Hair follicular keratinocyte (primary cell): Measurements from ENCODE around the gene TNFRSF25. TPM values are rescaled to one million over a fixed set of nuclear protein-coding genes. Genes with fewer than 3 reads are reported as not detected.

ENCODE experiments used
- total RNA-seq: library from RNA; depleted of rRNA; stranded (reverse); fragments of >200 nt; gene quantifications from 2 replicates; pipeline ENCODE4 v1.2.3, GENCODE V29; 2015

TNFRSF25 gene, protein sequence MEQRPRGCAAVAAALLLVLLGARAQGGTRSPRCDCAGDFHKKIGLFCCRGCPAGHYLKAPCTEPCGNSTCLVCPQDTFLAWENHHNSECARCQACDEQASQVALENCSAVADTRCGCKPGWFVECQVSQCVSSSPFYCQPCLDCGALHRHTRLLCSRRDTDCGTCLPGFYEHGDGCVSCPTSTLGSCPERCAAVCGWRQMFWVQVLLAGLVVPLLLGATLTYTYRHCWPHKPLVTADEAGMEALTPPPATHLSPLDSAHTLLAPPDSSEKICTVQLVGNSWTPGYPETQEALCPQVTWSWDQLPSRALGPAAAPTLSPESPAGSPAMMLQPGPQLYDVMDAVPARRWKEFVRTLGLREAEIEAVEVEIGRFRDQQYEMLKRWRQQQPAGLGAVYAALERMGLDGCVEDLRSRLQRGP
- total RNA-seq, result 19.6 and 33.4 TPM in 2 replicates

DNA sequence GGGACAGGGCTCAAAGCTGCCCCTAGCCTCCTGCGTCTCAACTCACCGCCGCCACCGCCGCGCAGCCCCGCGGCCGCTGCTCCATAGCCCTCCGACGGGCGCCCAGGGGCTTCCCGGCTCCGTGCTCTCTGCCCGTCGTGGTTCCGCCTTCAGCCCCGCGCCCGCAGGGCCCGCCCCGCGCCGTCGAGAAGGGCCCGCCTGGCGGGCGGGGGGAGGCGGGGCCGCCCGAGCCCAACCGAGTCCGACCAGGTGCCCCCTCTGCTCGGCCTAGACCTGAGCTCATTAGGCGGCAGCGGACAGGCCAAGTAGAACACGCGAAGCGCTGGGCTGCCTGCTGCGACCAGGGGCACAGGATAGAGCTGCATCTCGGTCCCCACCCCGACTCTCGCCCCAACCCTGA lies at the start of gene TNFRSF25:
Gene TNFRSF25 (minus strand): TSS at position 151 of the 400 bp plus-strand sequence. CDS start 66 bp downstream, at position 85.

GRCh38 chr1:6491480-6491962 lies 25.5 kb upstream of the TNFRSF25 start, which contains the start of gene PLEKHG5:
Gene PLEKHG5 (minus strand): TSS chr1:6491667. CDS start chr1:6477571, 14,096 bp downstream.

GRCh38 chr1:6424619-6425593 lies 41.1 kb downstream of the TNFRSF25 start, which contains the start of gene ESPN:
Gene ESPN (plus strand): TSS chr1:6424776. CDS start chr1:6424956, 180 bp downstream.

DNA sequence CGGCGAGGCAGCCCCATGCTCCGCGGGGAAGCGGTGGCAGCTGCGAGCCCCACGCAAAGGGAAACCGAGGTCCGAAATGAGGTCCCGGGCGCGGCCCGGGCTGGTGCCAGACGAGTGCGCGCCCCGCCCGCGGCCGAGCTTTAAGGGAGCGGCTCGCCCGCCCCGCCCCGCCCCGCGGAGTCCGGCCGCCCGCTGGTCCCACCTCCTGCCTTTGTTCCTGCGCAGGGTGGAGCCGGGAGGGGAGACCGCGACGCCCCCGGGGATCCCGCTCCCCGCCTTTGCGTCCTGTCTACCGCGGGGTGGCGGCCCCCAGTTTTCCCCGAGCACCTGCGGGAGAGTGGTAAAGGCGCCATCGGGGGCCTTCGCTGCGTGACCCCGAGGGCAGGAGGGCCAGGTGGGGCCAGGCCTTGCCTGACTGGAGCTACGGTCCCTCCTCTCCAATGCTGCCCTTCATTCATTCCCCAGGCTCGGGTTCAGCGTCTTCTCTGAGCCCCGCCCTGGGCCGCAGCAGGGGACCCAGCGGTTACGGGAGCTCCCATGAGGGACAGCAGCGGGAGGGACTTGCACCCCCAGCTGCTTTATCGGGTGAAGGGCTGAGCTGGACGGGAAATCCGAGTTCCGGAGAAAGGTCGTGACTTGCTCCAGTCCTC lies 46.0 kb downstream of the TNFRSF25 start, which contains the start of gene HES2:
Gene HES2 (minus strand): TSS at position 116 of the 650 bp plus-strand sequence. CDS start 99 bp downstream, at position 17.

Other genes starting within 250 kb of the TNFRSF25 start
- 62.0 and 77.8 TPM in 2 replicates for gene ICMT, start 230.2 kb downstream of the TNFRSF25 start, total RNA-seq
- gene HES3, start 222.0 kb downstream of the TNFRSF25 start, total RNA-seq, result not detected in 2 replicates
- gene GPR153, start 205.1 kb downstream of the TNFRSF25 start, total RNA-seq, result 21.8 and 29.6 TPM in 2 replicates
- 139 and 154 TPM in 2 replicates for gene ACOT7, start 72.4 kb downstream of the TNFRSF25 start, total RNA-seq
- 42.2 and 55.4 TPM in 2 replicates for gene HES2, start 46.3 kb downstream of the TNFRSF25 start, total RNA-seq
- gene ESPN, start 41.4 kb downstream of the TNFRSF25 start, total RNA-seq, result 0.84 and 4.3 TPM in 2 replicates
- gene PLEKHG5, start 25.5 kb upstream of the TNFRSF25 start, total RNA-seq, result 28.8 and 57.3 TPM in 2 replicates
- gene NOL9, start 88.3 kb upstream of the TNFRSF25 start, total RNA-seq, result 12.3 and 21.5 TPM in 2 replicates
- not detected in 2 replicates for gene TAS1R1, start 89.1 kb upstream of the TNFRSF25 start, total RNA-seq
- 10.2 and 15.1 TPM in 2 replicates for gene ZBTB48, start 113.8 kb upstream of the TNFRSF25 start, total RNA-seq
- 40.7 and 68.4 TPM in 2 replicates for gene KLHL21, start 136.7 kb upstream of the TNFRSF25 start, total RNA-seq
- 5.4 and 6.2 TPM in 2 replicates for gene PHF13, start 147.6 kb upstream of the TNFRSF25 start, total RNA-seq
- gene THAP3, start 158.7 kb upstream of the TNFRSF25 start, total RNA-seq, result 12.0 and 13.7 TPM in 2 replicates
- 23.2 and 33.8 TPM in 2 replicates for gene DNAJC11, start 235.6 kb upstream of the TNFRSF25 start, total RNA-seq